Measurements from ENCODE around the gene KLRC3.
"Not testable (repeated sequence)": the region's sequence is repeated elsewhere in the genome, so short reads cannot be mapped to it uniquely, and the experiment has no call there.

- TF ChIP-seq, protein P1, sequence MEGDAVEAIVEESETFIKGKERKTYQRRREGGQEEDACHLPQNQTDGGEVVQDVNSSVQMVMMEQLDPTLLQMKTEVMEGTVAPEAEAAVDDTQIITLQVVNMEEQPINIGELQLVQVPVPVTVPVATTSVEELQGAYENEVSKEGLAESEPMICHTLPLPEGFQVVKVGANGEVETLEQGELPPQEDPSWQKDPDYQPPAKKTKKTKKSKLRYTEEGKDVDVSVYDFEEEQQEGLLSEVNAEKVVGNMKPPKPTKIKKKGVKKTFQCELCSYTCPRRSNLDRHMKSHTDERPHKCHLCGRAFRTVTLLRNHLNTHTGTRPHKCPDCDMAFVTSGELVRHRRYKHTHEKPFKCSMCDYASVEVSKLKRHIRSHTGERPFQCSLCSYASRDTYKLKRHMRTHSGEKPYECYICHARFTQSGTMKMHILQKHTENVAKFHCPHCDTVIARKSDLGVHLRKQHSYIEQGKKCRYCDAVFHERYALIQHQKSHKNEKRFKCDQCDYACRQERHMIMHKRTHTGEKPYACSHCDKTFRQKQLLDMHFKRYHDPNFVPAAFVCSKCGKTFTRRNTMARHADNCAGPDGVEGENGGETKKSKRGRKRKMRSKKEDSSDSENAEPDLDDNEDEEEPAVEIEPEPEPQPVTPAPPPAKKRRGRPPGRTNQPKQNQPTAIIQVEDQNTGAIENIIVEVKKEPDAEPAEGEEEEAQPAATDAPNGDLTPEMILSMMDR (conservative IDR thresholded peaks at IDR 0.05; ENCODE audit: low read depth, low read length), result not testable (repeated sequence)
- TF ChIP-seq EZH2 (IDR thresholded peaks at IDR 0.05; ENCODE audit: borderline replicate concordance, low read depth, low read length, poor library complexity, severe bottlenecking), result not testable (repeated sequence)
Measured at GRCh38 chr12:10425938-10426337, 5.5 kb upstream of the KLRC3 start.
